HG03045 (cell line): ENCODE results near the gene C3orf85.

Experiments
- ATAC-seq: cut with Tn5 transposase; IDR thresholded peaks from one replicate; pipeline ENCODE4 v1.9.1; 2021; ENCODE audit warnings: mild to moderate bottlenecking, moderate library complexity; ENCODE audit not compliant: unreplicated experiment

C3orf85 gene

DNA sequence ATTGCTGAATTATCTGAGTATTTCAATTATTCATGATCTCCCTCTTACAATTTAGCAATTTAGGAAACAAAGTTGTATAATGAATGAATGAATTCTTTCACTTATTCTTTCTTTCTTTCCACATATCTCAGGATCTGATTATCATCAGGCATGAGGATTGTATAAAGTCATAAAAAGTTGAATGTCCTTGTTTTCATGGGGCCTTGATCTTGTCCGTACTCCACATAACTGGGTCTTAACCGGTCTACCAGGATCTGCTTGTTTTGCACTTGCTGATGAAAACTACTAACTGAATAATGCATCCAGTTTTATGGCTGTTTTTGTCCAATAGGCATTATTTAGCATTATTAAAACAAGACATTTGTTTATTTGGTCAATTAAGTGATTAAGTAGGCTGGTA, 12.6 kb downstream of the C3orf85 start:
- ATAC-seq, result no peak

DNA sequence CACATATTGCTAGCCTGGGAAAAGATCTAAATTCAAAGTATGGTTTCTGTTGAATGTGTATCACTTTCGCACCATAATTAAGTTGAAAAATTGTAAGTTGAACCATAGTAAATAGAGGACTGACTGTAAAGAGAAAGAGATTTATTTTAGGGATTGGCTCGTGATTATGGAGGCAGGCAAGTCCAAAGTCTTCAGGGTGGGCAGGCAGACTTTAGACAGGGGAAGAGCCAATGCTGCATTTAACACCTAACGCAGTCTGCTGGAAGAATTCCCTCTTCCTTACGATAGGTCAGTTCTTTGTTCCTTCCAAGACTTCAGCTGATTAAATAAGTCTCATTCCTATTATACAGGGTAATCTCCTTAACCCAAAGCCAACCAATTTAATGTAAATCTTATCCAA, 15.8 kb downstream of the C3orf85 start:
- ATAC-seq, result no peak

DNA sequence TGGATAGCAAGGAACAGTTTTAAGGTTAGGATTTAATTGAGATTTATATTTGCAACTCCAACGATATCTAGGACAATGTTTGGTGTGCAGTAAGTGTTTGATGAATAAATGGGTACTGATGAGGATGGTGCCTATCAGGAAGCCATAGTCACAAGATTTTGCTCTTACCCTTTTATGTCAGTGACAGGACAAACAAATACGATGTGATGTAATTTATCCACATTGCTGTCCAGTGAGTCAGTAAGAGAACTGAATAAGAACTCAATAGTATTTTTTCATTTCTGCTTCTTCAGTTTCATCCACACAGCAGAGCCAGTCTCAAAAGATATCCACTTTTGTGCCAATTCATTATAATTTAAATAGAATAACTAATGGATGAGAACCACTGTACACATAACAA, 18.5 kb downstream of the C3orf85 start:
- no peak for ATAC-seq

DNA sequence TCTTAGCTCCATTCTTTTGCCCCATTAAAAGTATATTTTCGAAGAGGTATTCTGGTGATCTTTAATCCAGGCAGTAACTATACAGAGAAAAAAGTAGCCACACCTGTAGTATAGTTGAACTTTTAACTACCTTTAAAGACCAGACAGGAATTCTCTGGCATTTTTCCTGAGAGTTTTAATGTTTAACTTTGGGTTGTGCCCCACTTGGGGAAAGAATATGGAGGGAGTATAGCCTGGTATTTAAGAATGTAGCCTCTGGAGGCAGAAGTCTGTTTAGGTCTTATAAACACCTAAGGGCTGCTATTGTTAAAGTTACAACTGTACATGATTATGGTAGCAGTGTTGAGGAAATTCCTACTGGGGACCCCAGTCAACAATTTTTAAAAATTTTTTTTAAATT, 19.3 kb downstream of the C3orf85 start:
- ATAC-seq, result no peak

DNA sequence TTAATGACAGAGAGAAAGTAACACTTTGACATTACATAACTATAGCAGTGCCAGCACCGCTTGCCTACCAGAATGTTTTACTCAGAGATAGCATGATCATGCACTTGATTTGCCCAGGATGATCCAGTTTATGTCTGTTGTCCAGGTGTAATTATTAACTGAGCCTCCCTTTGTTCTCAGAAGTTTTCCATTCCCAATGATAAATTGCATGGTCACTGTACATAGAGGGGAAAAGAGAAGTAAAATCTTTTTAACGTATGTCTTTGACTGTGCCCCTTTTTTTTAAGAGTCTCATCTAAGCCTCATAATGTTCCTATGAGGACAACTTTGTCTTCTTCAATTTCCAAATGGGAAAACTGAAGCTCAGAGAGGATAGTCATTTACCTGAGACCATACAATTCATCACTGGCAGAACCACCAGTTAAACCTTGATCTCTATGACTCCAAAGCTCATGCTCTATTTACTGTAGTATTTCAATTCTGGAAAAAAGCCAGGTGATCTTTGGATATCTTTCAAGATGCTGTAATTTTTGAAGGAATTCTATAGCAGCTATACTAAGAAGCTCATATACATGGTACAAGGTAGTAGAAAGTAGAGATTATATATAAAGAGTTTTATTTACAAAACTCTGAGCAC, 25.1 kb downstream of the C3orf85 start:
- ATAC-seq, result no peak

DNA sequence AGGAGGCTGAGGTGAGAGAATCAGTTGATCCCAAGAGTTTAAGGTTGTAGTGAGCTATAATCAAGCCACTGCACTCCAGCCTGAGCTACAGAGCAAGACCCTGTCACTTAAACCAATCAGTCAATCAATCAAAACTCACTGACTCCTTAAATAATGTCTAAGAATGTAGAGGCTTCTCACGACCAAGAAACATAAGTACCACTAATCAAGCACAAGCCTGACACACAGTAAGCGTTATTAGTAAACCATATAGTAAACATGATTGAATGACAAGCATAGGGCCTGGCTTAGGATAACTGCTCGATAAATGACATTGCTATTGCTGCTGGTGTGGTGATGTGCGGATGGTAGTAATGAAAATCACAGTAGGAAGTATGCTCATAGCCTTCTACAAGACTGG, 29.4 kb downstream of the C3orf85 start:
- no peak for ATAC-seq

DNA sequence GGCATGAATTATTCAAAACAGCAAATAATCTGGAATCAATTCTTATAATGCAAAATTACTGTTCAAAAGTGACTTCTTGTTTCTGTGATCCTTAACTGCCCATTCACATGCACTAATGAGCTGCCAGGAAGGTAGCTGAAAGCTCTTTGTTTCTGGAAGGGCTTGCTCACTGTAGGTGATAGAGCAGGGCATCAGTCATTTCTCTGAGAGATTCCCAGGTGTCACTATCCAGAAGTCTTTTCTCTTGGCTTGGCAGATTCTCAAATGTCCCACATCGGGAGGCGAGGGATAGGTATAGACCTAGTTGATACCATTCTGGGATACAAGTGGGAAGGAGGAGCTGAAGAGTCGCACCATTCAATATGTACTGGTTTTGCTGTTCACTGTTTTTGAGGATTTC, 35.0 kb downstream of the C3orf85 start:
- no peak for ATAC-seq

DNA sequence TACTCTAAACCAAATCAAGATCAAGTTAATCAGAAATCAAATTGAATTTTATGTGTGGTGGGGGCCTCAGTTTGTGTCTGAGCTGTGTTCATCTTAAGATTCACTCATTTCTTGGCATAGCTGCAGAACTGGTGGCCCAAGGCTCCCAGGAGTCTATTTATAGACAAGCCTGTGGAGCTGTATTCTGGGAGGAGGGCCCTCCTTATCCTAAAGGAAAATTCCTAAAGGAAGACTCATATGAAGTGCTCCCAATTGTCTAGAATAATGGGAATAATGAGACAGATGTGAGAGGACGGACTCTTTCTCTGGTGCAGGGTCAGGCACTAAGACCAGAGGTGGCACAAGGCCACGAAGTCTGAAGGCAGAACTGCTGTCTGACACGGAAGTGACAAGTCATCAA, 38.9 kb downstream of the C3orf85 start:
- no peak for ATAC-seq

DNA sequence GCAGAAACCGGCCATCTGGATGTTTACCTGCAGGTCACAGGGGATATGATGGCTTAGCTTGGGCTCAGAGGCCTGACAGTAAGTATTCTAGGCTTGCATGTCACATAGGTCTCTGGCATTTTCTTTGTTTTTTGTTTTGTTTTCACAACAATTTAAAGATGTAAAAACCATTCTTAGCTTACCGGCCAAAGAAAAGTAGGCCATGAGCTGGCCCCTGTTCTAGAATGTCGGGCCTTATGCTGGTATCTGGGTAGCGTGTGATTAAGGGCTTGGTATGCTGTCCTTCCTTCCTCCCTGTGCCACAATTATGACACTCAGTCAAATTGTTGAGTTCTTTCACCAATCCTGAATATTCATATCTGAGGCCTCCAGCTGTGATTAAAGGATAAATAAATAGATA, 40.2 kb downstream of the C3orf85 start:
- ATAC-seq, result no peak

DNA sequence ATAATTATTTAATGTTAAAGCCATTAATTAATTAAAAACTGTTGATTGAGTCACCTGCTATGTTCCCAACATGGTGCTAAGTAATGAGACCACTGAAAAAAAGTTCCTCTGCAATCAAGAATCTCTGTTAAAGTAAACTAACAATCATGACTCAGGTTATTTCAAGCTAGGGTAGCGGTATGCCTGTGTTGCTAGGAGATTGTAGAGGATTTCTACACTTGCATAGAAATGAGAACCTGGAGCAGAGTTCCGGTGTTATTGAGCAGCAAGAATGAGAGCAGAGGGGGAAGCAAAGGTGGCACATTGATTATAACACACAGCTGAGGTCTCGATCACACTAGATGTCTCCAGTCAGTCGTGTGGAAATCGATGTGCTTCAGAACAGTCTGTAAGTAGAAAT, 41.4 kb downstream of the C3orf85 start:
- no peak for ATAC-seq

DNA sequence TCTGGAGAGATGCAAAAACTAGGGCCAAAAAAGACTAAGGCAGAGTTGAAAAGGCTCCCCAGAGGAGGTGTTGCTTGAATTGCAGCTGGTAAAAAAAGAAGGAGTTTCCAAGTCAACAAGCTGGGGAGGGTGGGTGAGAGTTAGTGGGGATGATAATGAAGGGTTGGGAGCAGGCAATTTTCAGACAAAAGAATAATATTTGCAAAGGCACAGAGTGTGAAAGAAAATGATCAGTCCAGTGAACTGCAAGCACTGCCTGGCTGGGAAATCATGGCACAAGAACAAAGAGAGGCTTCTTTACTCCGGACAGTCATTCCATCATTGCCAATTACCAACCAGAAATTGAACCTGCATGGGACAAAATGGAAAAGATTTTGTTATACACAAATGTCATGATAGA, 42.2 kb downstream of the C3orf85 start:
- no peak for ATAC-seq

DNA sequence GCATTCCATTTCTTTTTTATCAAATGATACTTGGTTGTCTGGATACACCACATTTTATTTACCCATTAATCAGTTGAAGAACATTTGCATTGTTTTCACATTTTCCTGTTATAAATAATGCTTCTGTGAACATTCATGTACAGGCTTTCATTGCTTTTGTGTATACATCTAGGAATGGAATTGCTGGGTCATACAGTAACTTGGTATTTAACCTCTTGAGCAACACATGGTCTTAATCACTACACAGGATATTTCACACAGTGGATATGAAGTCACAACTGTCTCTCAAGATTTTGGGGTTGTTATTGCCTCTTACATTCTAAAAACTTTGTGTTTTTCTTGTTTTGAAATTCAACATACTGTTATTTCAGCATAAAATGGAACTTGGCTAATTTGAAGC, 48.2 kb downstream of the C3orf85 start:
- no peak for ATAC-seq

DNA sequence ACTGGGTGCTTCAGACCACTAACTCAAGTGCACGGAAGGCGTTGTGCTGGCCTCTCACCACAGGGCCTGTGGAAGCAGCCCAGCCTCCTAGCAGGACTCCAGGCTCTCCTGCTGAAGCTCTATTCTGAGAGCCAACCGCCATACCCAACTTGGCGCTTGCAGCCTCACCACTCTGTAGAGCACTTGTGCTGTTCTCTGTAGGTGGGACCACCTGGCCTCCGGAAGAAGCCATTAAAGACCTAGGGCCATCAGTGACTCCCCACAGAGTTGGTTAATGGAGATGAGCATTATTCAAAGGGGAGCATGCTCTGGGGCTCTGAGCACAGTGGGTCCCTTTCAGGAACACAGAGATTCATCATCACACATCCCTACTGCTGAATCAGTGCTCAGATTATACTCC, 50.9 kb downstream of the C3orf85 start:
- no peak for ATAC-seq

DNA sequence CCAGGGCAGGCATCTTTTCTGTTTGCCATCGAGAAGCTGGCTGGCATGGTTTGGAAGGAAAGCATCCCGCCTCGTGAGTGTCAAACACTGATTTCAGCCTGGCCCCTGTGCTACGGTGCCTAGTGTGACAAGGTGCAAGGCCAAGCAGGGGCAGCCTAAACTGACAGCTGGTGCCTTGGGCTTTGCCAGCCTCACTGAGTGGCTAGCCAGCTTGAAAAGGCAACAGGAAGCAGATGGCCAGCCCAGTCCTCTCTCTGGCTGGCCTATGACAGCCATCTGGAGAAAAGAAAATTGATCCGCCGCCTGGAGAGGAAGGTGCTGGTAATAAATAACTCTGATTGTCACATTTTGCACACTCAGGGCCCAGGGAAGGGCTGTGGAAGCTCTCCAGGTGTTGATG, 52.2 kb downstream of the C3orf85 start:
- no peak for ATAC-seq

DNA sequence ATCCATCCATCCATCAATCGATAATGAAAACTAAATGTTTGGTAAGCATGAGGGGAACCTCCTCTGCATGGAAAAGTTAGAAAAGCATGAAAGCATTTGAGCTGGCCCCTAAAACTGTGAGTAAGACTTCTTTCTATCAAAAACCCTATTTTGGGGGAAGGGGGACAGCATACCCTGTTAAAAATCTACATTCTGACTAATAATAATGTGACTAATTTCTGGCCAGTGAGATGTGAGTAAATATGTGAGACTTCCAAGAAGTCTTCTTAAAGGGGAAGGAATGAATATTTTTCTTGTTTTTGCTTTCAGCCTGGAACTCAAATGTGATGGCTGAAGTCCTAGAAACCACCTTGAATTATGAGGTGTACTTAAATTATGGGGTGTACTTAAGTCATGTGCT, 54.9 kb downstream of the C3orf85 start:
- ATAC-seq, result no peak

DNA sequence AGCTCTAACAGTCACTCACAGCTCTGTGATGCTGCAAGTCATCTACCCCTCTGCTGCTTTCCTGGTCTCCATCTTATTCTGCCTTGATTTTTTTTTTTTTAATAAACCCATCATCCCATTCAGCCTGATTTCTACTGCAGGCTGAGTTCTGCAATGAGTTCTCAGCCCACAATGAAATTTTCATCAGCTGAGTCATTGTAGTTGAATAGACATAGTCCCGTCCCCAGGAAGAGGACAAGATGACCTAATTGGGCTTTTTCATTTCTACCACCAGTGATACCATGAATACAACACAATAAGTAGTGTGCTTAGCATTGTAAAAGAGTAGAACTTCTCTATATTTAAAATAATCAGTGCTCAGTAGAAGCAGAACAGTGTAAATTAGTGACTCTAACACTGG, 59.3 kb downstream of the C3orf85 start:
- ATAC-seq, result no peak
